ENCODE measurements around the gene GTF2H2.
"Not testable (repeated sequence)": the region's sequence is repeated elsewhere in the genome, so short reads cannot be mapped to it uniquely, and the experiment has no call there.

GTF2H2 gene

GRCh38 chr5:71014176-71014575 lies 53.3 kb downstream of the GTF2H2 start:
- DNase-seq (ENCODE audit: extremely low read depth, low read depth) = no peak
- TF ChIP-seq CTCF (IDR thresholded peaks at IDR 0.05; ENCODE audit: low read depth, low read length) = no peak

- no peak for TF ChIP-seq CTCF (IDR thresholded peaks at IDR 0.05; ENCODE audit: low read depth, low read length)
- no peak for DNase-seq (ENCODE audit: extremely low read depth, low read depth)
These were observed 53.9 kb downstream of the GTF2H2 start for GRCh38 chr5:71013575-71013974.

GRCh38 chr5:71011194-71011792 lies 56.2 kb downstream of the GTF2H2 start:
- no peak for TF ChIP-seq CTCF (IDR thresholded peaks at IDR 0.05; ENCODE audit: low read depth, low read length)
- no peak for DNase-seq (ENCODE audit: extremely low read depth, low read depth)

GRCh38 chr5:71006983-71007382 lies 60.5 kb downstream of the GTF2H2 start:
- not testable (repeated sequence) for DNase-seq (ENCODE audit: extremely low read depth, low read depth)
